SK-N-SH (cell line): ENCODE results near the gene FGF19. TPM values are rescaled to one million over a fixed set of nuclear protein-coding genes. Genes with fewer than 3 reads are reported as not detected.

Experiments
- CTCF ChIA-PET: fragments of 300-600, 350-600 bp; formaldehyde crosslinking; extraction: SDS; loops from one replicate; lab custom pipeline; 2021; lab: Yijun Ruan, JAX
- POLR2A ChIA-PET: fragments of 350-600 bp; sonication (Branson Sonifier 250); formaldehyde crosslinking; extraction: SDS; loops from one replicate; lab custom pipeline; 2020; ENCODE audit warnings: antibody characterized with exemption, inconsistent platforms; lab: Yijun Ruan, JAX
- DNase-seq: peaks from one replicate; pipeline ENCODE4 v3.0.0; 2012
- H2AFZ ChIP-seq: fragments of 200-600 bp; sonication (generic); 2 replicates; pipeline ENCODE4 v1.8.1; 2016; ENCODE audit warnings: antibody characterized with exemption, mild to moderate bottlenecking, low read depth
- H3F3A ChIP-seq: fragments of 200-600 bp; sonication (generic); replicated peaks from 2 replicates; pipeline ENCODE3; 2016; ENCODE audit warnings: antibody characterized with exemption, mild to moderate bottlenecking; ENCODE audit not compliant: insufficient read depth
- H3K27ac ChIP-seq, 2 experiments: fragments of 200-500 bp in 1 of 2; fragments of 200-600 bp in 1 of 2; sonication (Bioruptor generic) in 1 of 2; sonication (generic), shearing (Covaris generic) in 1 of 2; 2 replicates each; pipeline versions ENCODE4 v1.5.1 to v1.6.1; 2014 to 2016; ENCODE audit warnings: low read depth in 2 of 2, inconsistent platforms in 1 of 2, low read length in 1 of 2, mild to moderate bottlenecking in 1 of 2, mixed read lengths in 1 of 2
- H3K27me3 ChIP-seq: fragments of 200-600 bp; sonication (generic), shearing (Covaris generic); 2 replicates; pipeline ENCODE4 v1.6.1; 2016; ENCODE audit warnings: mixed run types; ENCODE audit not compliant: insufficient read depth
- H3K36me3 ChIP-seq, 2 experiments: fragments of 200-500 bp in 1 of 2; fragments of 200-600 bp in 1 of 2; sonication (Bioruptor generic) in 1 of 2; sonication (generic) in 1 of 2; replicated peaks in 1 of 2; 2 replicates each; pipeline versions ENCODE3 to v1.5.1; 2014 to 2016; ENCODE audit warnings: low read length in 1 of 2, mild to moderate bottlenecking in 1 of 2; ENCODE audit not compliant: insufficient read depth in 2 of 2, control insufficient read depth in 1 of 2
- H3K4me1 ChIP-seq, 2 experiments: fragments of 200-500 bp in 1 of 2; fragments of 200-600 bp in 1 of 2; sonication (Bioruptor generic) in 1 of 2; sonication (generic), shearing (Covaris generic) in 1 of 2; 2 replicates each; pipeline versions ENCODE4 v1.5.1 to v1.6.1; 2014 to 2016; ENCODE audit warnings: low read depth in 1 of 2, low read length in 1 of 2, mixed run types in 1 of 2; ENCODE audit not compliant: insufficient read depth in 2 of 2, control insufficient read depth in 1 of 2
- H3K4me2 ChIP-seq: fragments of 200-600 bp; sonication (generic), shearing (Covaris generic); 2 replicates; pipeline ENCODE4 v1.6.1; 2017; ENCODE audit warnings: mixed run types
- H3K4me3 ChIP-seq, 2 experiments: fragments of 200-500 bp in 1 of 2; fragments of 200-600 bp in 1 of 2; sonication (Bioruptor generic) in 1 of 2; sonication (generic), shearing (Covaris generic) in 1 of 2; 2 replicates each; pipeline versions ENCODE4 v1.5.1 to v1.8.1; 2014 to 2016; ENCODE audit warnings: low read depth in 2 of 2, inconsistent platforms in 1 of 2, low read length in 1 of 2, mild to moderate bottlenecking in 1 of 2, mixed read lengths in 1 of 2, moderate library complexity in 1 of 2
- H3K79me2 ChIP-seq: fragments of 200-600 bp; sonication (generic); 2 replicates; pipeline ENCODE4 v1.8.1; 2017; ENCODE audit warnings: mild to moderate bottlenecking; ENCODE audit not compliant: insufficient read depth
- H3K9ac ChIP-seq: fragments of 200-600 bp; sonication (generic); 2 replicates; pipeline ENCODE4 v1.6.1; 2017; ENCODE audit warnings: mixed run types
- H3K9me2 ChIP-seq: fragments of 200-600 bp; sonication (generic); 2 replicates; pipeline ENCODE4 v1.6.1; 2017; ENCODE audit warnings: mixed run types
- H3K9me3 ChIP-seq: fragments of 200-600 bp; sonication (generic); 2 replicates; pipeline ENCODE4 v1.6.1; 2017; ENCODE audit warnings: mixed run types, mild to moderate bottlenecking, moderate library complexity
- H4K20me1 ChIP-seq: fragments of 200-600 bp; sonication (generic); 2 replicates; pipeline ENCODE4 v1.6.1; 2017; ENCODE audit warnings: mild to moderate bottlenecking, mixed run types; ENCODE audit not compliant: insufficient read depth
- CHD2 ChIP-seq: fragments of 150-350 bp; IDR thresholded peaks from 2 replicates; pipeline ENCODE4 v1.6.1; 2018; ENCODE audit warnings: low read length; ENCODE audit not compliant: partially characterized antibody
- CTCF ChIP-seq: fragments of 200-600 bp; sonication (generic); IDR thresholded peaks from 2 replicates; pipeline ENCODE4 v1.6.1; 2017; ENCODE audit warnings: antibody characterized with exemption, mild to moderate bottlenecking, moderate library complexity
- EZH2phosphoT487 ChIP-seq: fragments of 200-600 bp; sonication (generic); IDR thresholded peaks from 2 replicates; pipeline ENCODE4 v1.6.1; 2017; ENCODE audit warnings: low read depth, mixed run types, mild to moderate bottlenecking, antibody characterized with exemption, moderate library complexity, borderline replicate concordance
- FOXJ3 ChIP-seq: sonication (generic); formaldehyde crosslinking; IDR thresholded peaks from 2 replicates; pipeline ENCODE4 v1.5.1; 2020; ENCODE audit warnings: mild to moderate bottlenecking, missing genetic modification reagents
- FOXM1 ChIP-seq: IDR thresholded peaks from 2 replicates; pipeline ENCODE4 v1.4.0; 2012; ENCODE audit warnings: low read depth, mild to moderate bottlenecking
- GABPA ChIP-seq: IDR thresholded peaks from 2 replicates; pipeline ENCODE4 v1.4.0; 2012; ENCODE audit warnings: low read depth, mild to moderate bottlenecking
- GATA2 ChIP-seq: sonication (generic); formaldehyde crosslinking; IDR thresholded peaks from 2 replicates; pipeline ENCODE4 v1.5.0; 2020; ENCODE audit warnings: mild to moderate bottlenecking, missing genetic modification reagents
- IRF3 ChIP-seq: fragments of 150-350 bp; IDR thresholded peaks from 2 replicates; pipeline ENCODE4 v1.6.1; 2016; ENCODE audit warnings: mild to moderate bottlenecking, low read depth, low read length
- MAX ChIP-seq: IDR thresholded peaks from 2 replicates; pipeline ENCODE4 v1.4.0; 2012; ENCODE audit warnings: low read depth
- MXI1 ChIP-seq: IDR thresholded peaks from 2 replicates; pipeline ENCODE4 v1.6.1; 2012; ENCODE audit warnings: mild to moderate bottlenecking, low read depth, low read length, improper control_type of control experiment
- NFIC ChIP-seq: IDR thresholded peaks from 2 replicates; pipeline ENCODE4 v1.4.0; 2012; ENCODE audit warnings: borderline replicate concordance
- TEAD4 ChIP-seq: IDR thresholded peaks from 2 replicates; pipeline ENCODE4 v1.4.0; 2012; ENCODE audit warnings: mild to moderate bottlenecking, borderline replicate concordance; ENCODE audit not compliant: insufficient read depth
- USF1 ChIP-seq: IDR thresholded peaks from 2 replicates; pipeline ENCODE4 v1.4.0; 2012; ENCODE audit warnings: low read depth, borderline replicate concordance
- USF2 ChIP-seq: fragments of 150-350 bp; IDR thresholded peaks from 2 replicates; pipeline ENCODE4 v1.6.1; 2017; ENCODE audit warnings: antibody characterized with exemption, low read length, low read depth, borderline replicate concordance
- ZBTB33 ChIP-seq: IDR thresholded peaks from 2 replicates; pipeline ENCODE4 v1.4.0; 2012; ENCODE audit warnings: low read depth, borderline replicate concordance
- WGBS: methylation state at CpG from one replicate; pipeline ENCODE4 v1.1.6; 2017; ENCODE audit warnings: low lambda C conversion rate; 5-methylcytosine and 5-hydroxymethylcytosine counted together
- polyA plus RNA-seq, 3 experiments: library from polyadenylated mRNA; depleted of rRNA; stranded (reverse); fragments of >200 nt; gene quantifications; 2 replicates each; pipeline ENCODE4 v1.2.3, GENCODE V29; 2012

FGF19 gene
- polyA plus RNA-seq, 1 of the 3 experiments (the other 2 are of a cell fraction): not detected

GRCh38 chr11:69707176-69707575, 3.4 kb upstream of the FGF19 start:
- 80% methylated on average over 7 of the region's 7 CpGs for WGBS
- H3K27ac ChIP-seq: no peak overlapping the region
- TF ChIP-seq GATA2 (CRISPR knock-in tag) (no peak), CHD2 (no peak), EZH2phosphoT487 (no peak), MXI1 (no peak), MAX (no peak), CTCF (no peak), TEAD4 (no peak), USF1 (no peak), FOXM1 (no peak), NFIC (no peak), GABPA (no peak), FOXJ3 (CRISPR knock-in tag) (no peak)

GRCh38 chr11:69705901-69706787, 2.3 kb upstream of the FGF19 start:
- H3K4me3 ChIP-seq: no peak overlapping the region
- H4K20me1 ChIP-seq: no peaks in the 10 kb centered on the region
- POLR2A ChIA-PET: no interaction called here
- peaks cover 0 to 3% of the 10 kb centered on the region in 2 experiments; a peak in 2 of 4 replicates for H3K4me1 ChIP-seq
- CTCF ChIA-PET: interaction anchor here (0.6 to 4.3 kb wide), 14 partner anchors 9 to 489 kb away, joined by 3 to 34 read pairs (median 6); no protein-coding TSS in a partner anchor
- 67% methylated on average over 19 of the region's 20 CpGs for whole genome bisulfite sequencing
- H2AFZ ChIP-seq: no peak overlapping the region
- no peaks in the 10 kb centered on the region for H3K9me2 ChIP-seq
- H3K4me2 ChIP-seq: no peak overlapping the region
- no peaks in the 10 kb centered on the region for H3K9me3 ChIP-seq
- no peaks in the 10 kb centered on the region for H3K36me3 ChIP-seq
- no peak overlapping the region for H3K27ac ChIP-seq
- DNase-seq: no peak
- H3K9ac ChIP-seq: no peak overlapping the region
- no peaks in the 10 kb centered on the region for H3F3A ChIP-seq
- peaks cover 38% of the 10 kb centered on the region for H3K27me3 ChIP-seq
- no peaks in the 10 kb centered on the region for H3K79me2 ChIP-seq
- TF ChIP-seq FOXJ3 (CRISPR knock-in tag): no peak
- no peak for TF ChIP-seq IRF3
- no peak for TF ChIP-seq ZBTB33
- TF ChIP-seq USF2: no peak

More at GRCh38 chr11:69707176-69707575, 3.4 kb upstream of the FGF19 start:
- Histone ChIP-seq H3K9ac (no peak overlapping the region), H3F3A (no peaks in the 10 kb centered on the region), H3K4me1 (peaks cover 0 to 3% of the 10 kb centered on the region in 2 experiments; a peak in 2 of 4 replicates), H3K36me3 (no peaks in the 10 kb centered on the region), H2AFZ (no peak overlapping the region), H3K79me2 (no peaks in the 10 kb centered on the region), H3K4me2 (no peak overlapping the region), H3K9me2 (no peaks in the 10 kb centered on the region), H4K20me1 (no peaks in the 10 kb centered on the region), H3K4me3 (no peak overlapping the region), H3K9me3 (no peaks in the 10 kb centered on the region), H3K27me3 (peaks cover 38% of the 10 kb centered on the region)
- DNase-seq: no peak
- POLR2A ChIA-PET: no interaction called here
- CTCF ChIA-PET: interaction anchor here (0.7 to 3.4 kb wide), 9 partner anchors 70 to 488 kb away, joined by 3 to 16 read pairs (median 4); no protein-coding TSS in a partner anchor
